ENCODE data around the gene KPNA5. TPM values are rescaled to one million over a fixed set of nuclear protein-coding genes. Genes with fewer than 3 reads are reported as not detected.
"Not testable (repeated sequence)": the region's sequence is repeated elsewhere in the genome, so short reads cannot be mapped to it uniquely, and the experiment has no call there.

KPNA5 gene
- 1 to 10 TPM; 7.1 to 9.9 TPM for total RNA-seq

DNA sequence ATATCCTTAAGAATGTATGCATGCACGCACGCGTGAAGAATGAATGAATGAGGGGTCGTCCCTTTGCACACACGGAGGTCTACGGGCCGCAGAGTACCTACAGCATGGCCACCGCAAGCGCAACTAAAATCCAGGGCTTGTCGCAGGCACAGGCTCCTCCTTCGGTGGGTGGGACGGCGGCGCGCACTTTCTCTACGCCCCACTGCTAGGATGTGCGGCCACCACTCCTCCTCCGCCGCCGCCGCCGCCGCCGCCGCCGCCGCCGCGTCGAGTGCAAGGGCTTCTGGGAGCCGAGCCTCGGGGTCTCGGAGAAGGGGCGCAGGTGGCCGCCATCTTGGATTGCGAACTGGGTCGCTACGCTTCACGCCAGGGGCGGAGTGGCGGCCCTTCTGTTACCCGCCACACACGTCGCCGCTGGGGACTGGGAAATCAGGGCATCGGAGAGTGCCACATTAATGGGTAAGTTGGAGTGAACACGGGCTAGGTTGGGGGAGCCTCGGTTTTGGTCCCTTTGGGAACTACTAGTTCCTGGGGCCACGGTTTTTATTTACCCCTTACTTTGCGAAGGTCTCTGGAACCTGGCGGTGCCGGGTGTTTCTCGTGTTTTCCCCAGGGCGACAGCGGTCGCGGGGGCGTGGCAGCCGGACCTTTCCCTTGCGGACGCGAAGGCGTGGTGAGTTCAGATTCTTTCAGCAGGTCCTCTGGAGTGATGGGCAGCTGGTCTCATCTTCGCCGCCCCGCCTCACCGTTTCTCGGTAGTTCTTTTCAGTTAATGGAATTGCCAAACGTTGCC, at the start of gene KPNA5:
KPNA5 (plus strand) TSS at position 332 of the 793 bp plus-strand sequence; CDS start at position 456, 124 bp downstream.
- peaks cover 22% of the 10 kb centered on the region for H3K4me1 Mint-ChIP-seq
- DNase-seq, result peak; percentile 93
- peak within 1 kb of the TSS; percentile 97 for H3K4me3 Mint-ChIP-seq
- ChIA-PET POLR2A (interaction anchor here (0.6 to 4.6 kb wide), 8 partner anchors 9 to 922 kb away, joined by 3 to 38 read pairs (median 4); partner anchors contain the start of genes GOPC, RWDD1 and ZUP1), CTCF (interaction anchor here (0.6 to 1.8 kb wide), 3 partner anchors 12 to 17 kb away, joined by 3 to 6 read pairs (median 3); partner anchors contain the start of gene ZUP1)
- H3K9me3 Mint-ChIP-seq, result no peaks in the 10 kb centered on the region
- H3K27me3 Mint-ChIP-seq, result no peaks in the 10 kb centered on the region
- H3K36me3 Mint-ChIP-seq (ENCODE audit: low read depth), result peaks cover 18% of the 10 kb centered on the region
- H3K27ac Mint-ChIP-seq, result peak within 1 kb of the TSS; percentile 98

DNA sequence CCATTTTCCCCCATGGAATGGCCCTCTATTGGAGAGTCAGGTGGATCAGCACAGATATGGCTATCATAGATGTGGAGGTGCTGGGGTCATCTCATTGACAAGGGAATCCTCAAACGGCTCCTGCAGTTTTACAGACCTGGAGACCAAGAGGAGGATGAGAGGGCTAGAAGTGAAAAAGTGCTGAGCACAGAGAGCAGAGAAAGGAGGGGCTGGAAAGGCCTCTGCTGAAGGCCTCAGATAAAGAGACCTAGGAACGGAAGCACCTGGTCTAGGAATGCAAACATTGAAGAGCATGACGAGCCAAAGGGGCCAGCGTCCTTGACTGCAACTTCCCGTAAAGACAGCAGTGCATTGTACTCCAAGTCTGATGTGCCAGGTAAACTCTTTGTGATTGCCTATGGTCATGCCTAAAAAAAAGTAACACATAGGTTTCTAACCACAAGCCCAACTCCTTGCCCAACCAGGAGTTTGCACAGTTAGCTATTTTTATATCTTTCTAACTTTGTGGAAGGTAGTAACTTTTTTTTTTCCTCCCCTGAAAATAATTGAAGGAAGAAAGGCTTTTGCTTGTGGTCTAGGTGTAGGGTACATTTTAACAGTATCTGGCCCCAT, 49.5 kb upstream of the KPNA5 start:
- ChIA-PET CTCF (interaction anchor here (1.9 kb wide), 1 partner anchor 344 kb away, joined by 6 read pairs; no protein-coding TSS in a partner anchor), POLR2A (no interaction called here)
- no peak for DNase-seq
- Mint-ChIP-seq H3K36me3 (ENCODE audit: low read depth) (peaks cover 21% of the 10 kb centered on the region), H3K27me3 (no peaks in the 10 kb centered on the region), H3K4me3 (no peak overlapping the region), H3K27ac (no peak overlapping the region), H3K9me3 (no peaks in the 10 kb centered on the region), H3K4me1 (peaks cover 2% of the 10 kb centered on the region)

DNA sequence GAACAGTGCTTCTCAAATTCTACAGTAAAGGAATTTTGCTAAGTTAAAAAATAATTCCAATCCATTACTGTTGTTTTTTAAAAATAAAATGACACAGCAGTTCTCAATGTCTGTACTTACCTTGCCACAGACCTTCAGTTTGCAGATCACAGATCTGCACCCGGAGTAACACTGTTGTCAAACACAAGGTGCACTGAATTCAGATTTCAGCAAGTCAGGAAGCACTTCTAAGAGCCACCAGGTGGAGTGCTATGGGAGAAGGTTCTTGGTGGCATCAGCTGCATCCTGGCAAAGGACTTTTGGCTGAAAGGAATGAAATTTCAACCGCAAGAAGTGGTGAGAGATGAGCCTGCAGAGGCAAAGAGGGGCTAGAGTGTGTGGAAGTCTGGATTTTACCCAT, 47.3 kb upstream of the KPNA5 start:
- Mint-ChIP-seq H3K4me3 (no peak overlapping the region), H3K27me3 (no peaks in the 10 kb centered on the region), H3K27ac (no peak overlapping the region), H3K9me3 (no peaks in the 10 kb centered on the region), H3K36me3 (ENCODE audit: low read depth) (peaks cover 29% of the 10 kb centered on the region), H3K4me1 (peaks cover 2% of the 10 kb centered on the region)
- POLR2A ChIA-PET, result no interaction called here
- DNase-seq, result no peak
- CTCF ChIA-PET, result interaction anchor here (1.4 kb wide), 1 partner anchor 10 kb away, joined by 5 read pairs; no protein-coding TSS in a partner anchor

DNA sequence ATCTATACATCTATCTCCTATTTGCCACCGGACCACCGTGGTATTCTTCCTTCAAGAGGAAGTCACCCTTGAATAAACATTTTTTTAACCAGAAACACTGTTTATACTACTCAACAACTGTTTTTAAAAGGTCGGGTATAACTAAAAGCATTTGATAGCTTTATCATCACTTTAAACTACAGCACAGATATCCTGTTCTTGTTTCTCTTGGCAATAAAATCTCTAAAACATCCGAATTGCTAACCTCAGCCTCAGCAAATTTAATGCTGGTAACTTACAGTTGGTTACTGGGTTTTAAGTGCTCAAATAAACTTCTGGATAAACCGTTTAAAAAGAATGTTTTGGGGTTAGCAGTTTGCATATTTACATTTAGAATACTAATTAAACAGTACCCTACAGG, 32.9 kb upstream of the KPNA5 start:
- CTCF ChIA-PET, result interaction anchor here (0.7 to 0.8 kb wide), 2 partner anchors 41 to 112 kb away, joined by 3 read pairs; no protein-coding TSS in a partner anchor
- Mint-ChIP-seq H3K4me1 (peaks cover 6% of the 10 kb centered on the region), H3K4me3 (no peak overlapping the region), H3K9me3 (no peaks in the 10 kb centered on the region), H3K27me3 (no peaks in the 10 kb centered on the region), H3K36me3 (ENCODE audit: low read depth) (peaks cover 36% of the 10 kb centered on the region), H3K27ac (no peak overlapping the region)
- no peak for DNase-seq
- POLR2A ChIA-PET, result no interaction called here

DNA sequence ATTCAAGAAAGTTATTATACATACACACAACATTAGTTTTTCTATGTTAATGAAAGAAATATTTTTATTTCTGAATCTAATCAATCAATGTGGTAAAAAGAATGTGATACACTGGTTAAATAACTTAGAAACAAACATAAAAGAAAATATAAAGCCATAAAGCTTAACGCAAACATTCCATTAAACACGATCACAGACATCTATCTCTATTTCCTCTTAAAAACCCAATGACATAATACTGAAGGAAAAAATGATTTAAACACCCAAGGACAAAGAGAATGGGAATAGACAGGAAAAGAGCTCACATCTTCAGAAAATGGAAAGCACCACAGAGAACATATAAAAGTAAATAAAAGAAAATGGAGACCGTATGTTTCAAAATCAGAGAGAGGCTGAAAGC, 31.9 kb upstream of the KPNA5 start:
- peaks cover 27% of the 10 kb centered on the region for H3K36me3 Mint-ChIP-seq (ENCODE audit: low read depth)
- POLR2A ChIA-PET, result interaction anchor here (0.6 kb wide), 1 partner anchor 27 kb away, joined by 3 read pairs; no protein-coding TSS in a partner anchor
- H3K4me1 Mint-ChIP-seq, result peaks cover 6% of the 10 kb centered on the region
- no peaks in the 10 kb centered on the region for H3K27me3 Mint-ChIP-seq
- no peak overlapping the region for H3K4me3 Mint-ChIP-seq
- H3K27ac Mint-ChIP-seq, result no peak overlapping the region
- CTCF ChIA-PET, result no interaction called here
- H3K9me3 Mint-ChIP-seq, result no peaks in the 10 kb centered on the region
- DNase-seq, result no peak

DNA sequence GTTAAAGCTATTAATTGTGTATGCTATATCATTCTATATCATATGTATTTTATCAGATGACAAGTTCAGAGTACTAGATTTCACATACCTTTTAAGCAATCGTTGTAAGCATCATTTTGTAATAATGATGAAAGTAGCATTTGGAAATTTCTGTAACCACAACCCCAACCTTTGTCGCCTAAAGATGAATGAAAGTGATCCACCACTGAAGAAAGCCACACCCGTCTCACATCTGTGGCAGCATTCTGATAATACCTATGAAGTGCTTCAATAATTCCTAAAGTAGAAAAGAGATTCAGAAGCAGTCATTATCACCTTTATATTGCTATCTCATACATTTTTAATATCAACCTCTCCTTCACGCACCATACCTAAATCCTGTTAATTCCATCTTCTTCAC, 29.1 kb upstream of the KPNA5 start:
- peaks cover 32% of the 10 kb centered on the region for H3K36me3 Mint-ChIP-seq (ENCODE audit: low read depth)
- H3K4me1 Mint-ChIP-seq, result peaks cover 6% of the 10 kb centered on the region
- H3K4me3 Mint-ChIP-seq, result no peak overlapping the region
- no peaks in the 10 kb centered on the region for H3K9me3 Mint-ChIP-seq
- ChIA-PET CTCF (no interaction called here), POLR2A (no interaction called here)
- no peak overlapping the region for H3K27ac Mint-ChIP-seq
- DNase-seq, result no peak
- no peaks in the 10 kb centered on the region for H3K27me3 Mint-ChIP-seq

DNA sequence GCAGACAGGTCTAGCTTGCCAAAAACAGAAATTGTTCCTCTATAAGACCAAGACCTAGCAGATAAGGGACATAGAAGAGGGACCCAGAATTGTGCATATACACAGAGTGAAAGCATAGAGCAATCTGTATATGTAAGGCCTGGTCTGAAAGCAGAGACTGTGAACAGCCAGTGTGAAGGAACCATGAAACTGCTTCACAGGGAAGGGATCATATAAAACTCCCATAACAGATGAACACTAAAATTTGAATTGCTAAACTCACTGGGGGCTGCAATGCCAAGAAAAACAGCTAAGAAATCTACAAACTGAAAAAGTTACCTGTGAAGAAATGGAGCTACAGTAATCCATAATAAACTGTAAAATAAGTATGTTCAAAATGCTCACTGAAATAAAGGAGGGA, 19.4 kb upstream of the KPNA5 start:
- peaks cover 55% of the 10 kb centered on the region for H3K36me3 Mint-ChIP-seq (ENCODE audit: low read depth)
- no peak overlapping the region for H3K27ac Mint-ChIP-seq
- no peak for DNase-seq
- H3K9me3 Mint-ChIP-seq, result no peaks in the 10 kb centered on the region
- ChIA-PET POLR2A (no interaction called here), CTCF (interaction anchor here (0.9 to 1.0 kb wide), 2 partner anchors 15 to 25 kb away, joined by 3 read pairs; no protein-coding TSS in a partner anchor)
- H3K4me1 Mint-ChIP-seq, result peaks cover 46% of the 10 kb centered on the region
- H3K4me3 Mint-ChIP-seq, result no peak overlapping the region
- no peaks in the 10 kb centered on the region for H3K27me3 Mint-ChIP-seq

DNA sequence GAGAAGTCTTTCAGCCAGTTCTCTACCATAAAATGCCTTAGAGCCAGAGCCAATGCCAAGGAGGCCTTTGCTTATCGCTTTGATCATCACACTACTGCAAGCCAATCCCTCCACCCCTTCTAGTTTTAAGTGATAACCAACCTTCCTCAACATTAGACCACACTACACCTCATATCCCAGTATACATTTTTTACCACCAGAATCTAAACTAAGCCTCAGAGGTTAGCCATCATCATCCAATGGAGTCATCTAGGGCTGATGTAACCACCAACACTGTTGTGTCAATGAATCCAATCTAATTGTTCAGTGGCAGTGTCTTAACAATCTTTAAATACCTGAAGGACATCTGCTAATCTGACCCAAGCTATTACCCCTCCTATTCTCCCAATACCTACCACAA, 18.8 kb upstream of the KPNA5 start:
- CTCF ChIA-PET, result interaction anchor here (0.9 kb wide), 1 partner anchor 25 kb away, joined by 3 read pairs; no protein-coding TSS in a partner anchor
- Mint-ChIP-seq H3K27ac (no peak overlapping the region), H3K27me3 (no peaks in the 10 kb centered on the region), H3K36me3 (ENCODE audit: low read depth) (peaks cover 53% of the 10 kb centered on the region), H3K4me3 (no peak overlapping the region), H3K9me3 (no peaks in the 10 kb centered on the region), H3K4me1 (peaks cover 51% of the 10 kb centered on the region)
- POLR2A ChIA-PET, result no interaction called here
- no peak for DNase-seq

DNA sequence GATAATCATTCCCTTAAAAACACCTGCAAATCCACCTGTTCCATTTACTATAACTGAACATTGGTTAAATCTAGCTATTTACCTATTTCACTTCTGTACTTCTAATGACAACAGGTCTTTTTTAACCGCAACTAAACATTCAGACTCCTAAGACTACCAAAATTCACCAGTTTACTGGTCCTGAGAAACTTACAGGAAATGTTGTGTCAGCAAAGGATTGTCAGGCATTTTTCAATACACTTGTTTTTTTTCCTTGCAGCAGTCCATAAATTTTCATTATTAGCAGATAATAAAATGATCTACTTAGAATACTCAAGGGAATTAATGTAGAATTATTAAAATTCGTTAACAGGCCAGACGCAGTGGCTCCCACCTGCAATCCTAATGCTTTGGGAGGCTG, 17.7 kb upstream of the KPNA5 start:
- POLR2A ChIA-PET, result no interaction called here

DNA sequence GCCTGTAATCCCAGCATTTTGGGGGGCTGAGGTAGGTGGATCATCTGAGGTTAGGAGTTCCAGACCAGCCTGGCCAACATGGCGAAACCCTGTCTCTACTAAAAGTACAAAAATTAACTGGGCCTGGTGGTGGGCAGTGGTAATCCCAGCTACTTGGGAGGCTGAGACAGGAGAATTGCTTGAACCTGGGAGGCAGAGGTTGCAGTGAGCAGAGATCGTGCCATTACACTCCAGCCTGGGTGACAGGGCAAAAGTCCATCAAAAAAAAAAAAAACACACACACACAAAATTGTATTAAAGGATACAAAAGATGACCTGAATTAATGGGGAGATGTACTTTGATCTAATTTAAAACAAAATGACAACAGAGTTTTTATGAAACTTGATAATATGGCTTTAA, 16.8 kb upstream of the KPNA5 start:
- Mint-ChIP-seq H3K4me1 (peaks cover 61% of the 10 kb centered on the region), H3K36me3 (ENCODE audit: low read depth) (peaks cover 47% of the 10 kb centered on the region)
- DNase-seq, H3K9me3 Mint-ChIP-seq, H3K27ac Mint-ChIP-seq, H3K4me3 Mint-ChIP-seq, H3K27me3 Mint-ChIP-seq: not testable (repeated sequence)
- POLR2A ChIA-PET, result interaction anchor here (1.3 kb wide), 1 partner anchor 36 kb away, joined by 4 read pairs; no protein-coding TSS in a partner anchor
- CTCF ChIA-PET, result interaction anchor here (0.7 to 1.0 kb wide), 2 partner anchors 16 to 29 kb away, joined by 3 to 4 read pairs; no protein-coding TSS in a partner anchor

More for the DNA sequence above, 17.7 kb upstream of the KPNA5 start:
- Mint-ChIP-seq H3K36me3 (ENCODE audit: low read depth) (peaks cover 47% of the 10 kb centered on the region), H3K4me3 (no peak overlapping the region), H3K4me1 (peaks cover 61% of the 10 kb centered on the region), H3K27me3 (no peaks in the 10 kb centered on the region), H3K27ac (no peak overlapping the region), H3K9me3 (no peaks in the 10 kb centered on the region)
- CTCF ChIA-PET, result interaction anchor here (1.0 kb wide), 1 partner anchor 28 kb away, joined by 4 read pairs; no protein-coding TSS in a partner anchor
- DNase-seq, result no peak

DNA sequence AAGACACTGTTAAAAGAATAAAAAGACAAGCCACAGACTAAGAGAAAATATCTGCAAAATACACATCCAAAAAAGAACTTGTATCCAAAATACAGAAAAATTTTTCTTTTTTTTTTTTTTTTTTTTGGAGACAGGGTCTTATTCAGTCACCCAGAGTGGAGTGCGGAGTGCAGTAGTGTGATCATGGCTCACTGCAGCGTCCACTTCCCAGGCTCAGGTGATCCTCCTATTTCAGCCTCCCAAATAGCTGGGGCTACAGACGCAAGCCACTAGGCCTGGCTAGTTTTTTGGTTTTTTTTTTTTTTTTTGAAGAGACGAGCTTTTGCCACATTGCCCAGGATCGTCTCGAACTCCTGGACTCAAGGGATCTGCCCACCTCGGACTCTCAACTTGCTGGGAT, 15.5 kb upstream of the KPNA5 start:
- CTCF ChIA-PET, result interaction anchor here (1.0 kb wide), 1 partner anchor 21 kb away, joined by 3 read pairs; no protein-coding TSS in a partner anchor
- no peak overlapping the region for H3K27ac Mint-ChIP-seq
- peaks cover 57% of the 10 kb centered on the region for H3K4me1 Mint-ChIP-seq
- no peaks in the 10 kb centered on the region for H3K9me3 Mint-ChIP-seq
- peak overlapping the region; percentile 6 for H3K4me3 Mint-ChIP-seq
- POLR2A ChIA-PET, result interaction anchor here (1.3 to 4.3 kb wide), 3 partner anchors 16 to 94 kb away, joined by 4 to 38 read pairs (median 28); partner anchors contain the start of genes KPNA5 and RWDD1
- no peak for DNase-seq
- H3K36me3 Mint-ChIP-seq (ENCODE audit: low read depth), result peaks cover 40% of the 10 kb centered on the region
- H3K27me3 Mint-ChIP-seq, result peaks cover 2% of the 10 kb centered on the region

DNA sequence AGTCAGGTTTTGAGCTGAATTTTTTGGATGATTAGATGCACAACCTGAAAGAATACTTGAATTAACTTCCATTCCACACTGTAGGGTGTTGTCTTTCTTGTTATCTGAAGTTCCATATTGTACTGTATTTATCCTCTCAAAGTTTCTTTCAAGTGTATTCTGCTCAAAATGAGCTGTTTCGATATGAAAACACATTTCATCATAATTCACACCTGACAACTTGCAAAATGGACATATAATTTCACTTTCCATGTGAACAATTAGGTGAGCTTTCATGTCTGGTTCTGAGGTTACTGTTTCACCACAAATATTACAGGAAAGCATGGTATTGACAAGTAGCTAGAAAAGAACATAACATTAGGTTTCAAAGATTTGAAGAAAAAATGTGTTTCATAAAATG, 14.1 kb upstream of the KPNA5 start:
- ChIA-PET POLR2A (interaction anchor here (0.7 to 4.3 kb wide), 3 partner anchors 15 to 387 kb away, joined by 3 to 38 read pairs (median 28); partner anchors contain the start of genes KPNA5, RWDD1 and TSPYL1), CTCF (interaction anchor here (1.3 kb wide), 1 partner anchor 132 kb away, joined by 3 read pairs; no protein-coding TSS in a partner anchor)
- Mint-ChIP-seq H3K9me3 (no peaks in the 10 kb centered on the region), H3K27me3 (peaks cover 10% of the 10 kb centered on the region), H3K27ac (peak overlapping the region; percentile 1), H3K4me1 (peaks cover 50% of the 10 kb centered on the region), H3K4me3 (peak overlapping the region; percentile 64), H3K36me3 (ENCODE audit: low read depth) (peaks cover 34% of the 10 kb centered on the region)
- DNase-seq, result no peak
